Lung (tissue), 12 donors: ENCODE results near the gene FNBP1L. TPM values are rescaled to one million over a fixed set of nuclear protein-coding genes. Genes with fewer than 3 reads are reported as not detected.

ENCODE experiments used
- ATAC-seq: fragments of 200-7000 bp; cut with Tn5 transposase; one replicate; pipeline ENCODE4 v1.9.1; 2020; ENCODE audit warnings: moderate number of reproducible peaks; ENCODE audit not compliant: insufficient read depth, low FRiP score
- DNase-seq, 3 donors: peaks; one replicate each; pipeline ENCODE4 v3.0.0-alpha.2; 2013 to 2017
- H3K27ac ChIP-seq, 2 donors: one replicate each; pipeline ENCODE4 v1.5.1; 2013; ENCODE audit warnings: mild to moderate bottlenecking in 2 of 2, moderate library complexity in 2 of 2, control low read depth in 1 of 2, inconsistent platforms in 1 of 2, low read depth in 1 of 2, low read length in 1 of 2
- H3K27me3 ChIP-seq, 3 donors: one replicate each; pipeline ENCODE4 v1.5.1; 2013; ENCODE audit warnings: low read length in 2 of 3; ENCODE audit not compliant: control insufficient read depth in 3 of 3, insufficient read depth in 3 of 3
- H3K36me3 ChIP-seq, 4 donors: one replicate each; pipeline ENCODE4 v1.5.1; 2013; ENCODE audit warnings: low read length in 4 of 4, mild to moderate bottlenecking in 1 of 4, moderate library complexity in 1 of 4; ENCODE audit not compliant: control insufficient read depth in 4 of 4, insufficient read depth in 4 of 4
- H3K4me1 ChIP-seq, 5 donors: one replicate each; pipeline ENCODE4 v1.5.1; 2013; ENCODE audit warnings: low read length in 5 of 5, mild to moderate bottlenecking in 2 of 5, moderate library complexity in 1 of 5; ENCODE audit not compliant: control insufficient read depth in 5 of 5, insufficient read depth in 5 of 5
- H3K4me3 ChIP-seq: one replicate; pipeline ENCODE4 v1.5.1; 2013; ENCODE audit warnings: mild to moderate bottlenecking, control low read depth, moderate library complexity
- H3K9ac ChIP-seq, 2 donors: one replicate each; pipeline ENCODE4 v1.5.1; 2013; ENCODE audit warnings: low read length in 2 of 2, control low read depth in 1 of 2; ENCODE audit not compliant: insufficient read depth in 1 of 2
- H3K9me3 ChIP-seq, 4 donors: one replicate each; pipeline ENCODE4 v1.5.1; 2013; ENCODE audit warnings: low read length in 3 of 4, mild to moderate bottlenecking in 1 of 4, moderate library complexity in 1 of 4; ENCODE audit not compliant: control insufficient read depth in 4 of 4, insufficient read depth in 3 of 4
- CTCF ChIP-seq: IDR thresholded peaks from 2 replicates; pipeline ENCODE4 v1.5.1; 2012; ENCODE audit warnings: mild to moderate bottlenecking; ENCODE audit errors: control extremely low read depth, extremely low read depth
- WGBS, 2 donors: extraction: QIAGEN DNeasy Blood & Tissue Kit; methylation state at CpG; one replicate each; pipeline ENCODE4 v1.1.7; 2013; 5-methylcytosine and 5-hydroxymethylcytosine counted together
- polyA plus RNA-seq, 2 donors: library from polyadenylated mRNA; stranded (reverse); fragments of 200-250 nt; gene quantifications; one replicate each; pipeline ENCODE4 v1.2.1, GENCODE V29; 2013
- total RNA-seq, 2 donors: library from RNA; depleted of rRNA in 1 of 2; stranded (reverse); fragments of >200 nt in 1 of 2; gene quantifications; one replicate each; pipeline ENCODE4 v1.2.1, GENCODE V29; 2014 to 2021
- donor health status: control.
- donor health status: control.
- donor health status: Bipolar disorder and iron deficiency.
- donor health status: healthy.
- donor health status: DM: yes; HTN: yes; CAD: no.

Gene FNBP1L
- total and polyA plus RNA-seq, 4 donors = 15.1 to 119 (median 26.3) TPM

DNA sequence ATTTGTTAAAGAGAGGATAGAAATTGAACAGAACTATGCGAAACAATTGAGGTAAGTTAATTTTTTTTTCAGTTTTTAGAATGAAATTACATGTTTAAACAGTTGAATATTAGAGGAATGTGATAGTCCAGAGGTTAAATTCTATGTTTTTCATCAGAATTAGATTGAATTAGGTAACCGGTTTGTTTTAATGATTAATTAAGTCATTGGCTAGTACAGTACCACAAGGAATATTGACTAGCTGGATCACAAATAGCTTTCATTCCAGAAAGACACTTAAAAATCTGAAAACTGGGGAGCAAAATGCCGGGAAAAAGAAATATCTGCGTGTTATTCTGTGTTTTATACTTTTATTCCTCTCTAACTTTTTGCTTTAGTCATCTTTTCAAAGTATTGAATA lies 51.6 kb downstream of the FNBP1L start:
- DNase-seq = no peak
- H3K27ac ChIP-seq = no peak overlapping the region
- no peaks in the 10 kb centered on the region for H3K27me3 ChIP-seq
- no peaks in the 10 kb centered on the region for H3K36me3 ChIP-seq
- no peak for TF ChIP-seq CTCF
- no peak for ATAC-seq
- no peak overlapping the region for H3K9ac ChIP-seq
- no peak overlapping the region for H3K4me3 ChIP-seq
- 90 to 95% methylated on average over 4 of the region's 4 CpGs for WGBS, 2 donors
- H3K4me1 ChIP-seq = no peaks in the 10 kb centered on the region
- no peaks in the 10 kb centered on the region for H3K9me3 ChIP-seq

GRCh38 chr1:93500275-93500674 lies 52.4 kb downstream of the FNBP1L start:
- TF ChIP-seq CTCF = no peak
- Histone ChIP-seq H3K4me1 (no peaks in the 10 kb centered on the region), H3K27ac (no peak overlapping the region), H3K27me3 (no peaks in the 10 kb centered on the region), H3K9me3 (no peaks in the 10 kb centered on the region), H3K36me3 (no peaks in the 10 kb centered on the region), H3K9ac (no peak overlapping the region), H3K4me3 (no peak overlapping the region)
- ATAC-seq (no peak), DNase-seq (no peak)
- 76 to 87% methylated on average over 2 of the region's 2 CpGs for WGBS, 2 donors

GRCh38 chr1:93501399-93501798 lies 53.5 kb downstream of the FNBP1L start:
- Histone ChIP-seq H3K36me3 (no peaks in the 10 kb centered on the region), H3K4me3 (no peak overlapping the region), H3K9me3 (no peaks in the 10 kb centered on the region), H3K27ac (no peak overlapping the region), H3K27me3 (no peaks in the 10 kb centered on the region), H3K9ac (no peak overlapping the region), H3K4me1 (no peaks in the 10 kb centered on the region)
- ATAC-seq = no peak
- WGBS, 2 donors = 95 to 99% methylated on average over 3 of the region's 3 CpGs
- no peak for DNase-seq
- no peak for TF ChIP-seq CTCF

GRCh38 chr1:93501829-93502369 lies 54.0 kb downstream of the FNBP1L start:
- Histone ChIP-seq H3K9me3 (no peaks in the 10 kb centered on the region), H3K9ac (no peak overlapping the region), H3K4me1 (no peaks in the 10 kb centered on the region), H3K36me3 (no peaks in the 10 kb centered on the region), H3K27ac (no peak overlapping the region), H3K4me3 (no peak overlapping the region), H3K27me3 (no peaks in the 10 kb centered on the region)
- ATAC-seq (no peak), DNase-seq (no peak)
- no peak for TF ChIP-seq CTCF
- 58 to 78% methylated on average over 1 of the region's 1 CpG for WGBS, 2 donors
